ENCODE results near the gene ZC3H15.

ZC3H15 gene

DNA sequence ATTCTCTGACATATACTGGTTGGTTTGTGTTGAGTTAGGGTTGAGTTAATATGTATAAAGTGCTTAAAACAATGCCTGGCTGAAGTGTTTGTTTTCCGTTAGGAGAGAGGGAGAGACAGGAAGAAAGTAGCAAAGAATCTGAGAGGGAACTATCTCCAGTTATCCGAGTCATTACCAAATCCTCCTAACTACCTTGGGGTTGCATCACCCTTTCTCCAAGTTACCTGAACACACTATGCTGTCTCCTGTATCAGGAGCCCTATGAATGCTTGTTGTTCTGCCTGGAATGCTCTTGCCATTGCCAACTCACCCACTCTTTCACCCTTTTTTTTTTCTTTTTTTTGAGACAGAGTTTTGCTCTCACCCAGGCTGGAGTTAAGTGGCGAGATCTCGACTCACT lies 55.9 kb downstream of the ZC3H15 start:
- no peak for DNase-seq (ENCODE audit: low read depth)

DNA sequence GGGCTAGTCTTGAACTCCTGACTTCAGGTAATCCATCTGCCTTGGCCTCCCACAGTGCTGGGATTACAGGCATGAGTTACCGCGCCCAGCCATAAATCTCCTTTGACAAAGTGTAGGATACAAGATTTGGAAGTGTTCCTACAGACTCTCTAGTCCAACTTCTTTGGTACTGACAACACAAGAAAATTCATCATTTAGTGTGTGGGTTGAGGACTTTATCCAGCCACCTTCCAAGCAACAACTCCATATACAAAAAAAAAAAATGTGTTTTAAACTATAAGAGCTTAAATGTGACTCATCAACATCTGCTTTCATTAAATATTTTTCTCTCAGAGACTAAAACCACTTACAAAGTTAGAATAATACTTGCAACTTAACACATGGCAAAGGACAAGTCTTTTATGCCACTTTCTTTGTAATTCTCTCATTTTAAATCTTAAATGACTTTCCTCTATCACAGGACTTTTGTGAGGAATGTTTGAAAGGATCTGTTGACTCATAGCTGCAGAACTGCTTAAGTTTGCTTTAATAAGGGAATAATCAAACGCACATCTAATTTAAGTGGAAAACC lies 57.6 kb downstream of the ZC3H15 start:
- DNase-seq (ENCODE audit: low read depth), result peak; percentile 72

DNA sequence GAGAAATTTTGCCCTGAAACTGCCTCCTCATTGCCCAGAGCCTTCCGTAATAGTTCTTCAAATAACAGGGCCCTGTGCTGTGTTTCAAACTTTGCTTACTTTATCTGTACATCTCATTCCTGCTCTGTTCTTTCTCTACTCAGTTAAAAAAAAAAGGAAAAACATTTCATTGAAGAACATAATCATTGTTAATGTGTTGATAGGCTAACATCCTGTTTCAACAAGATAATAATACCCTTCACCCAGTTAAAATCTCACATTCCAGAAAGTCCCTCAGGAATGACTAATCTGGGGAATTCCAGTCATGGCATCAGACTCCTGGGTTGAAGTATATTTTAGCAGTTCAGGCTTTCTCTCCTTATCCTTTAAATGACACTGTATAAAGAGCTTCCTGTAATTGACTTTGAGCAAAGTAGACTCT lies 58.2 kb downstream of the ZC3H15 start:
- DNase-seq (ENCODE audit: low read depth), result peak; percentile 89

DNA sequence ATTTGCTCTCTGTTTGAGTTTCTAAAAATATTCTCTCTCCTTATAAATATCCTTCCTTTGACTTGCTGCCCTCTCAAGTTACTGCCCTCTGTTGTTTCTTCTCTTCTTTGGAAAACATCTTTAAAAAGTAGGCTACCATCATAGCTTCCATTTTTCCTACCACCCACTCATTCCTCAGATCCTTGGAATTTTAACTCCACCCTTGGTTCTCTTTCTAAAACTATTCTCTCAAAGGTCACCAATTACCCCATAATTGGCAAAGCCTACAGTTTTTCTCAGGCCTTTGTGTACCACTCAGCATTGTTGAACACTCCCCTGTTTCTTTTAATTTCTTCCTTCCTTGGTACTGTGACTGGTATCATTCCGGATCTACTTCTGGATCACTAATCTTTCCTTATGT lies 60.8 kb downstream of the ZC3H15 start:
- DNase-seq (ENCODE audit: low read depth), result no peak

DNA sequence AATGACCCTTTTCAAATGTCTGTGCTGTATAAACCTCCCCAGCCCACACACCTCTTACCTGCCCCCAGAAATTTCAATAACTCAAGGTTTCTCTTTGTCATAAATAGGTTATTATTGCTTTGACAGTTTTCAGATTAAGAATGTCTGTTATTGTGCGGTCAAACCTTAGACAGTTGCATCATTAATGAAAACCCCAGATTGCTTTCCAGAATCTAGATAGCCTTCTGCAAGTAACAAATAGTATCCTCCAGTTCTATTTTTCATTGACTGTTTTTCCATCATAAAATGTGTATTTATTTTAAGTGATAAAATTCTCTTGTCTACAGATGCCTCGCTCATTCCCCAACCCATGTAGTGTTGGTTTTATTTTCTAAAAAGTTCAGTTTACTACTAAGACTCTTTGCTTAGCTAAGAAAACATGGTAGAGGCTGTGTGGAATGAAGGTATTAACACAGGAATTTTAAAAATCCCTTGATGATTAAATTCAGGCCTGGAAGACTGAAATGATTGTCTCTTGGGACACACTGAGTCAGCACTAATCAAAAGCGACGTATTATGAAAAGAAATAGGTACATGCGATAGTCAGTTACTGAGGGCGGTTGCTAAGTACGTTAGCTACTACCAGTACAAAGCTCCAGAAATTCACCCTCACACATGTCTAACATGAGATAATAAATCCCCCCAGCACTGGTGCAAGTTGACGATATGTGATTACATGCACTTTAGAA lies 65.4 kb downstream of the ZC3H15 start:
- peak; percentile 52 for DNase-seq (ENCODE audit: low read depth)

DNA sequence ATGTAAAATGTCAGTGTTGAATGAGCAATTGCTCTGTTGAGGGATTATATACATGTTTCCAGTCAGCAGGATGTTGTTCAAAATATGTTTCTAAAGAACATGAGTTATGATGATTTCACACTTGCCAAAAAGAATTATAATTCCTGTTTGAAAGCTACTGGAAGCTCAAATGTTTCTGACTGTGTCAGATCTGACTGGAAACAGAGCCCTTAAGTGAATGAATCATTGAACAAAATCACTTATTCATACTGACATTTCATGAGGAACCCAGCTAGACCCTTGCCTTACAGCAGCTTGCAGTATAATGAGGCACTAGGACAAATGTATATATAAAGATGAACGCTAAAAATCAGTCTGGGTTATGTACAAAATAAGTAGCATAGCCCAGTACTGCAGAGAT lies 68.4 kb downstream of the ZC3H15 start:
- DNase-seq (ENCODE audit: low read depth), result no peak

DNA sequence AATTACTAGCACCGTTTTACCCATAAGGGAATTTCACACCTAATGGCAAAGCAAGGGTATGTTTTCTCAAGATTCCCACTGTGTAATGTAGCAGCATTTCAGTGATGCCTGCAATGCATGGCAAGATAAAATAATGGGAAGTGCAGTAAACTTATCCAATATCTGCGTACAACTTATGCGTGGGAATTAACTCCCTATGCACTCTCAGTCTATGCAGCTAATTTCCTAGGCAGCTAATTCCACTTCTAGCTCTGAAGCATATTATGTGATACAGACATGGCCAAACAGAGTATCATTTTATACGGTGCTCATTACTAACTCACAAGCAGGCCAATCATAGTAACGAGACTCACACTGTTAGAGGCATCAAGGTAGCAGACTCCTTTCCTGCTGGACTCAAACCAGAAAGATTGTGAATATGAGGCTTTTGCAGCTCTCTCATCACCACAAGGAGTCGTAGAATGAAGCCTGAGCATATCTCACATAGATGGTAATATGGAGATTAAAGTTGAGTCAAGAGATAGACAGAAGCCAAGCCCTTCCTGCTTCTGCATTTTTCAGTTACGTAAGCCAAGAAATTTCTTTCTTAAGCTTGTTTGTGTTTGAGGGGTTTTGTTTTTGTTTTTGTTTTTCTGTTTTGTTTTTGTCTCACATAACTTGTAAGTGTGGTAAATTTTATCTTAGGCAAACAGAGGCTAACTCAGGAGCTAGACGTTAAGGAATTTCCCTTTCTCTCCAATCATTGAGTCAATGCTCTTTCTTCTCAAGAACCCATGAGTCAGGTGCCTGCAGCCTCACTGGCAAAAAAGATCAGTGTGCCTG lies 69.0 kb downstream of the ZC3H15 start:
- peak; percentile 69 for DNase-seq (ENCODE audit: low read depth)

DNA sequence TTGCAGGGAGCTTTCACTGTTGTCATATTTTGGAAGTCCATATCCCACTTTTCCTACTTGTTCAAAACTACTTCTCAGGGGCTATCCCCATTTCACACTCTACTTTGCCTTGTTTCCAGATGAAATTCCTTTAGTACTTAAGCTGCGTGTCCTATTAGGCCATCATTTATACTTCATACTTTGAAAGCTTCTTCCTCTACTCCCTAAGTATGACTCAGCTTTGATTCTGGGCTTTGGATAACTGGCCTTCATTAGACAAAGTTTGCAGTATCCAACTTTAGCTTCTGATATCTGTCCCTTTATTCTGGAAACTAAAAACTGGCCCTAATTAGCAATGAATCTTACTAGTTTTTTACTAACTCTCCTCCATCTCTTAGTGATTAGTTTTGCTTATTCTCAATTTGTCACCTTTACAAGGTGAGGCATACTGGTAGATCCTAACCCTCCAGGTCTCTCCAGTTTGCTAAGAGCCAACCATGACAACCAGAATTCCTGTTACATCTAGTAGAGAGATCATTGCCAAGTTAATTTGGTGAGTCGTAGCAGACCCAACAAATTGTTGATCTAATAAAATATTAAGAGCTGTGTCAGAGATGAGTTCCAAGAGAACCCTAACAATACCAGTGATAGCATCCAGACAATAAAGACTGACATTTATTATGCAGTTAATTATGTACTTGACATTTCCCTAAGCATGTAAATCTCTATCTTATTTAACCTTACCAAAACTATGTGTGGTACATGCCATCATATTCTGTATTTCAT lies 72.6 kb downstream of the ZC3H15 start:
- DNase-seq (ENCODE audit: low read depth), result peak; percentile 40

Data from iris pigment epithelial cell (primary cell).